H1 (cell line): ENCODE data around the gene ATP6V0E2. TPM values are rescaled to one million over a fixed set of nuclear protein-coding genes. Genes with fewer than 3 reads are reported as not detected.

ENCODE experiments used
- CTCF ChIA-PET: fragments of 300-600 bp; sonication (Branson Sonifier 250); formaldehyde crosslinking; loops from one replicate; lab custom pipeline; 2021; ENCODE audit not compliant: partially characterized antibody; lab: Charles Lee
- POLR2A ChIA-PET: fragments of 300-600 bp; sonication (Branson Sonifier 250); formaldehyde crosslinking; loops from one replicate; lab custom pipeline; 2021; ENCODE audit warnings: inconsistent platforms; ENCODE audit not compliant: partially characterized antibody; lab: Charles Lee
- DNase-seq, 2 experiments: peaks; one replicate each; pipeline versions ENCODE4 v3.0.0 to v3.0.0-alpha.2; 2010 to 2022; ENCODE audit warnings: low spot score in 2 of 2, low read depth in 1 of 2, mixed read lengths in 1 of 2
- FAIRE-seq: peaks from 2 replicates; lab custom pipeline; 2011; peaks lifted over from hg19 to GRCh38; lab: Jason Lieb, UNC
- H2AFZ ChIP-seq: 2 replicates; pipeline ENCODE4 v1.8.1; 2012; ENCODE audit warnings: low read length, inconsistent platforms
- H2AK5ac ChIP-seq: 2 replicates; pipeline ENCODE4 v1.6.1; 2013; ENCODE audit warnings: low read depth, low read length
- H2BK120ac ChIP-seq: replicated peaks from 2 replicates; pipeline ENCODE3; 2013; ENCODE audit warnings: low read depth, low read length, inconsistent platforms
- H2BK12ac ChIP-seq: 2 replicates; pipeline ENCODE4 v1.6.1; 2013; ENCODE audit warnings: low read depth, low read length
- H2BK15ac ChIP-seq: 2 replicates; pipeline ENCODE4 v1.6.1; 2013; ENCODE audit warnings: low read length
- H2BK20ac ChIP-seq: 2 replicates; pipeline ENCODE4 v1.6.1; 2013; ENCODE audit warnings: low read length
- H2BK5ac ChIP-seq: 2 replicates; pipeline ENCODE4 v1.6.1; 2013; ENCODE audit warnings: low read depth, low read length
- H3K14ac ChIP-seq: 2 replicates; pipeline ENCODE4 v1.6.1; 2013; ENCODE audit warnings: inconsistent platforms; ENCODE audit not compliant: insufficient read length
- H3K18ac ChIP-seq: 2 replicates; pipeline ENCODE4 v1.6.1; 2013; ENCODE audit warnings: low read length; ENCODE audit errors: extremely low read depth
- H3K23ac ChIP-seq: 2 replicates; pipeline ENCODE4 v1.6.1; 2013; ENCODE audit warnings: inconsistent platforms; ENCODE audit not compliant: insufficient read length
- H3K23me2 ChIP-seq: 2 replicates; pipeline ENCODE4 v1.6.1; 2013; ENCODE audit warnings: low read depth, low read length
- H3K27ac ChIP-seq: 2 replicates; pipeline ENCODE4 v1.6.1; 2011; ENCODE audit warnings: low read depth, low read length, inconsistent platforms
- H3K27me3 ChIP-seq, 4 experiments: replicated peaks in 1 of 4; 1 replicate in 1 of 4; 2 replicates in 3 of 4; pipeline versions ENCODE4 v1.6.1 to v1.8.1; 2011 to 2013; ENCODE audit warnings: low read length in 3 of 4, mild to moderate bottlenecking in 3 of 4, inconsistent platforms in 2 of 4, mixed read lengths in 2 of 4, moderate library complexity in 1 of 4; ENCODE audit not compliant: control insufficient read depth in 3 of 4, insufficient read depth in 3 of 4; ENCODE audit errors: extremely low read depth in 1 of 4
- H3K36me3 ChIP-seq, 4 experiments: 2 replicates each; pipeline versions ENCODE4 v1.6.1 to v1.8.1; 2011 to 2013; ENCODE audit warnings: mild to moderate bottlenecking in 4 of 4, low read length in 3 of 4, moderate library complexity in 2 of 4, control low read depth in 1 of 4, inconsistent platforms in 1 of 4; ENCODE audit not compliant: insufficient read depth in 4 of 4, control insufficient read depth in 2 of 4
- H3K4ac ChIP-seq: replicated peaks from 2 replicates; pipeline ENCODE3; 2013; ENCODE audit warnings: low read length, low read depth, mixed read lengths, inconsistent platforms; ENCODE audit not compliant: insufficient read length
- H3K4me1 ChIP-seq, 4 experiments: replicated peaks in 1 of 4; 1 replicate in 1 of 4; 2 replicates in 3 of 4; pipeline versions ENCODE4 v1.6.1 to v1.8.1; 2011 to 2013; ENCODE audit warnings: low read length in 3 of 4, inconsistent platforms in 2 of 4, mixed read lengths in 1 of 4; ENCODE audit not compliant: insufficient read depth in 4 of 4, control insufficient read depth in 3 of 4
- H3K4me2 ChIP-seq, 2 experiments: 2 replicates each; pipeline versions ENCODE4 v1.6.1 to v1.8.1; 2011 to 2013; ENCODE audit warnings: low read depth in 2 of 2, low read length in 2 of 2, control low read depth in 1 of 2, inconsistent platforms in 1 of 2, mild to moderate bottlenecking in 1 of 2; ENCODE audit not compliant: insufficient read depth in 1 of 2
- H3K4me3 ChIP-seq, 4 experiments: fragments of 200-600, 300-600 bp in 1 of 4; sonication (generic), shearing (Covaris generic), sonication (Bioruptor Twin) in 1 of 4; 2 replicates each; pipeline versions ENCODE4 v1.5.1 to v1.8.1; 2011 to 2016; ENCODE audit warnings: low read length in 4 of 4, low read depth in 3 of 4, control low read depth in 2 of 4, inconsistent platforms in 2 of 4, mild to moderate bottlenecking in 2 of 4, mixed read lengths in 1 of 4, moderate library complexity in 1 of 4; ENCODE audit not compliant: insufficient read depth in 2 of 4; ENCODE audit errors: extremely low read depth in 1 of 4
- H3K56ac ChIP-seq: replicated peaks from 2 replicates; pipeline ENCODE3; 2013; ENCODE audit warnings: low read depth, mild to moderate bottlenecking, mixed read lengths, low read length, inconsistent platforms; ENCODE audit not compliant: insufficient read length
- H3K79me1 ChIP-seq: 2 replicates; pipeline ENCODE4 v1.6.1; 2013; ENCODE audit warnings: low read depth, low read length, control low read depth
- H3K79me2 ChIP-seq, 2 experiments: 2 replicates each; pipeline versions ENCODE4 v1.6.1 to v1.8.1; 2012 to 2013; ENCODE audit warnings: low read length in 2 of 2, mild to moderate bottlenecking in 2 of 2, inconsistent platforms in 1 of 2; ENCODE audit not compliant: insufficient read depth in 2 of 2, control insufficient read depth in 1 of 2
- H3K9ac ChIP-seq, 4 experiments: replicated peaks in 1 of 4; 1 replicate in 1 of 4; 2 replicates in 3 of 4; pipeline versions ENCODE4 v1.6.1 to v1.8.1; 2011 to 2013; ENCODE audit warnings: low read depth in 3 of 4, low read length in 3 of 4, control low read depth in 2 of 4, mild to moderate bottlenecking in 2 of 4, moderate library complexity in 2 of 4, inconsistent platforms in 1 of 4; ENCODE audit errors: extremely low read depth in 1 of 4
- H3K9me3 ChIP-seq, 2 experiments: 2 replicates each; pipeline versions ENCODE4 v1.6.1 to v1.8.1; 2012 to 2013; ENCODE audit warnings: mild to moderate bottlenecking in 2 of 2, moderate library complexity in 2 of 2, control low read depth in 1 of 2, inconsistent platforms in 1 of 2, low read depth in 1 of 2, low read length in 1 of 2, mixed read lengths in 1 of 2; ENCODE audit not compliant: insufficient read depth in 2 of 2
- H4K20me1 ChIP-seq, 2 experiments: replicated peaks in 1 of 2; 2 replicates each; pipeline versions ENCODE3 to v1.8.1; 2011 to 2013; ENCODE audit warnings: inconsistent platforms in 2 of 2, low read length in 2 of 2, mild to moderate bottlenecking in 1 of 2; ENCODE audit not compliant: insufficient read depth in 2 of 2, control insufficient read depth in 1 of 2
- H4K5ac ChIP-seq: 2 replicates; pipeline ENCODE4 v1.6.1; 2013; ENCODE audit warnings: low read length, low read depth, mixed read lengths, inconsistent platforms; ENCODE audit not compliant: insufficient read length
- H4K8ac ChIP-seq: 2 replicates; pipeline ENCODE4 v1.8.0; 2013; ENCODE audit warnings: mild to moderate bottlenecking, moderate library complexity, low read length, inconsistent platforms; ENCODE audit not compliant: insufficient read depth; ENCODE audit errors: extremely low read depth
- H4K91ac ChIP-seq: replicated peaks from 2 replicates; pipeline ENCODE3; 2013; ENCODE audit warnings: low read length, mixed read lengths, inconsistent platforms; ENCODE audit not compliant: insufficient read length
- ASH2L ChIP-seq: fragments of 200-600, 300-600 bp; sonication (generic); IDR thresholded peaks from one replicate; pipeline ENCODE4 v1.7.1; 2017; ENCODE audit warnings: low read length
- EP300 ChIP-seq, 2 experiments: IDR thresholded peaks; 1 replicate in 1 of 2; 2 replicates in 1 of 2; pipeline ENCODE4 v1.6.1; 2011 to 2012; ENCODE audit warnings: low read depth in 2 of 2, low read length in 2 of 2, mild to moderate bottlenecking in 2 of 2, borderline replicate concordance in 1 of 2, inconsistent platforms in 1 of 2, moderate library complexity in 1 of 2
- EZH2 ChIP-seq: fragments of 200-600 bp; sonication (generic); IDR thresholded peaks from 2 replicates; pipeline ENCODE4 v1.7.1; 2012; ENCODE audit warnings: low read depth, mild to moderate bottlenecking, moderate library complexity, low read length, inconsistent platforms; ENCODE audit not compliant: severe bottlenecking
- GTF2F1 ChIP-seq: IDR thresholded peaks from 2 replicates; pipeline ENCODE4 v1.6.1; 2012; ENCODE audit warnings: low read depth, low read length, improper control_type of control experiment, borderline replicate concordance
- KDM1A ChIP-seq: fragments of 200-600, 300-600 bp; sonication (generic); IDR thresholded peaks from 2 replicates; pipeline ENCODE4 v1.7.1; 2016; ENCODE audit warnings: mild to moderate bottlenecking, low read length, borderline replicate concordance
- KDM5A ChIP-seq: fragments of 200-600 bp; IDR thresholded peaks from 2 replicates; pipeline ENCODE4 v1.7.1; 2012; ENCODE audit warnings: mild to moderate bottlenecking, low read length, inconsistent platforms, mixed read lengths
- PHF8 ChIP-seq: fragments of 200-600 bp; sonication (generic); conservative IDR thresholded peaks from 2 replicates; pipeline ENCODE4 v1.7.1; 2012; ENCODE audit warnings: low read depth, mild to moderate bottlenecking, inconsistent platforms, low read length, moderate library complexity
- SAP30 ChIP-seq: fragments of 300-600 bp; sonication (generic); IDR thresholded peaks from 2 replicates; pipeline ENCODE4 v1.7.1; 2012; ENCODE audit warnings: low read length, moderate library complexity, mild to moderate bottlenecking, inconsistent platforms; ENCODE audit not compliant: insufficient read depth, insufficient replicate concordance
- SIN3A ChIP-seq, 2 experiments: IDR thresholded peaks in 1 of 2; conservative IDR thresholded peaks in 1 of 2; 2 replicates each; pipeline ENCODE4 v1.6.1; 2011 to 2012; ENCODE audit warnings: low read length in 2 of 2, improper control_type of control experiment in 1 of 2, low read depth in 1 of 2, mild to moderate bottlenecking in 1 of 2
- SP4 ChIP-seq: IDR thresholded peaks from 2 replicates; pipeline ENCODE4 v1.6.1; 2012; ENCODE audit warnings: low read length, inconsistent platforms
- SUZ12 ChIP-seq: fragments of 200-600 bp; sonication (generic); IDR thresholded peaks from 2 replicates; pipeline ENCODE4 v1.6.1; 2012; ENCODE audit warnings: mild to moderate bottlenecking, inconsistent platforms, low read length, moderate library complexity, mixed read lengths
- TEAD4 ChIP-seq: IDR thresholded peaks from 2 replicates; pipeline ENCODE4 v1.6.1; 2012; ENCODE audit warnings: low read depth, low read length, inconsistent platforms, mixed read lengths
- YY1 ChIP-seq: IDR thresholded peaks from 2 replicates; pipeline ENCODE4 v1.6.1; 2011; ENCODE audit warnings: low read depth, mild to moderate bottlenecking, low read length
- WGBS, 2 experiments: shearing (Covaris generic) in 1 of 2; methylation state at CpG; one replicate each; pipeline versions ENCODE4 v1.1.6 to v1.1.7; 2013 to 2015; ENCODE audit warnings: low lambda C conversion rate in 2 of 2, mixed read lengths in 2 of 2, inconsistent platforms in 1 of 2, low coverage in 1 of 2, missing lambda C conversion rate in 1 of 2; ENCODE audit not compliant: insufficient replicate concordance in 2 of 2, insufficient coverage in 1 of 2, insufficient read length in 1 of 2; ENCODE audit errors: extremely low coverage in 1 of 2, missing lambda C conversion rate in 1 of 2; 5-methylcytosine and 5-hydroxymethylcytosine counted together
- polyA plus RNA-seq, 7 experiments: library from polyadenylated mRNA; depleted of rRNA in 3 of 7; stranded (reverse) in 5 of 7; unstranded in 2 of 7; fragments of >200 nt in 5 of 7; fragments of 200-250 nt in 2 of 7; gene quantifications; 1 replicate in 5 of 7; 2 replicates in 1 of 7; 4 replicates in 1 of 7; pipeline versions ENCODE4 v1.2.1 to v1.2.3, GENCODE V29; 2011 to 2013; ENCODE audit warnings: missing spikeins in 2 of 7, mixed read lengths in 2 of 7
- total RNA-seq: library from RNA; stranded (reverse); fragmentation: NEBNext Ultra II Directional; extraction: Animal tissue kit (Norgen Biotek cat#: 25700); gene quantifications from 2 replicates; pipeline ENCODE4 v1.2.1, GENCODE V29; 2021

The ATP6V0E2 gene
- total and polyA plus RNA-seq, 2 of the 8 experiments (the other 6 are each of a cell fraction or from before 2014, with no cell fraction given) = 26.1 to 47.9 TPM

DNA sequence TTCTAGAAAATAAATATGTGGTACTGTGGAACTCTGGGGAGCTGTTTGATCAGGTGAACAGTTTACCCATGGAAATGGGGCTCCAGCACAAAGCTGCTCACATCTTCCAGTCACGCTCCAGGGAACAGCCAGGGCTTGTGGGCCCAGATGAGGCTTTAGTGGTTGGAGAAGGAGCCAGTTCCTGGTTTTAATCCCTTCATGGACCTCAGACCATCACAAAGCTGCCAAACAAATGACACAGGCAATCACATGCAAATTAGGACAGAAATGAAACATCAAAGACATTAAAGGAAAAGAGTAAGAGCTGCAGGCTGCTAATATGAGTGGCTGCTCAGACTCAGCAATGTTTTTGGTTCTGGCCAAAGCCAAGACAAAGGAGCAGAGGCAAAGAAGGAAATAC, 2.2 kb upstream of the ATP6V0E2 start:
- H3K27ac ChIP-seq = no peak overlapping the region
- H3K4me2 ChIP-seq = no peak overlapping the region
- no peak overlapping the region for H2BK5ac ChIP-seq
- FAIRE-seq (no peak), DNase-seq (no peak)
- CTCF ChIA-PET = interaction anchor here (0.6 to 5.5 kb wide), 6 partner anchors 11 to 139 kb away, joined by 3 to 60 read pairs (median 4); no protein-coding TSS in a partner anchor
- no peaks in the 10 kb centered on the region for H3K9me3 ChIP-seq
- no peak overlapping the region for H2BK20ac ChIP-seq
- peaks cover 0 to 22% (median 14%) of the 10 kb centered on the region in 4 experiments; a peak in 6 of 7 replicates for H3K27me3 ChIP-seq
- peaks cover 0 to 3% (median 0%) of the 10 kb centered on the region in 4 experiments; a peak in 2 of 8 replicates for H3K36me3 ChIP-seq
- POLR2A ChIA-PET = interaction anchor here (1.0 kb wide), 1 partner anchor 27 kb away, joined by 4 read pairs; no protein-coding TSS in a partner anchor
- H2BK120ac ChIP-seq = no peak overlapping the region
- no peak overlapping the region for H3K4ac ChIP-seq
- H4K8ac ChIP-seq = no peak overlapping the region
- H2AFZ ChIP-seq = no peak overlapping the region
- H2AK5ac ChIP-seq = no peak overlapping the region
- H2BK15ac ChIP-seq = no peak overlapping the region
- H3K23ac ChIP-seq = no peak overlapping the region
- no peak overlapping the region for H3K4me3 ChIP-seq
- H3K18ac ChIP-seq = no peak overlapping the region
- no peak overlapping the region for H2BK12ac ChIP-seq
- no peak overlapping the region for H3K14ac ChIP-seq
- H3K4me1 ChIP-seq = peaks cover 0 to 12% (median 4%) of the 10 kb centered on the region in 4 experiments; a peak in 4 of 7 replicates
- 87% methylated on average over 1 of the region's 1 CpG; no CpG with 5 or more reads in 1 of the 2 experiments for WGBS, 2 experiments
- H3K9ac ChIP-seq = no peak overlapping the region
- H3K79me2 ChIP-seq = no peaks in the 10 kb centered on the region
- no peaks in the 10 kb centered on the region for H3K79me1 ChIP-seq
- H4K91ac ChIP-seq = no peak overlapping the region
- no peak overlapping the region for H4K5ac ChIP-seq
- no peak overlapping the region for H3K56ac ChIP-seq
- peaks cover 11% of the 10 kb centered on the region; the same call in 1 of the 2 replicates for H3K23me2 ChIP-seq
- H4K20me1 ChIP-seq = no peaks in the 10 kb centered on the region
- TF ChIP-seq TEAD4 (no peak), KDM1A (no peak), EP300 (IDR thresholded peaks at IDR 0.05; ENCODE audit: borderline replicate concordance in 1 of 2, low read depth in 2 of 2, low read length in 2 of 2) (no peak), SIN3A (conservative IDR thresholded peaks at IDR 0.05 in 1 of 2, IDR thresholded peaks at IDR 0.05 in 1 of 2; ENCODE audit: low read depth in 1 of 2, low read length in 2 of 2) (no peak), ASH2L (no peak), EZH2 (no peak), SUZ12 (no peak), KDM5A (no peak), SAP30 (no peak), SP4 (no peak), GTF2F1 (no peak), PHF8 (no peak), YY1 (no peak)
